HG03521 (cell line): ENCODE results near the gene SLC19A1.

Source experiments
- ATAC-seq: cut with Tn5 transposase; IDR thresholded peaks from one replicate; pipeline ENCODE4 v1.9.1; 2021; ENCODE audit warnings: mild to moderate bottlenecking, moderate library complexity; ENCODE audit not compliant: unreplicated experiment

The SLC19A1 gene

DNA sequence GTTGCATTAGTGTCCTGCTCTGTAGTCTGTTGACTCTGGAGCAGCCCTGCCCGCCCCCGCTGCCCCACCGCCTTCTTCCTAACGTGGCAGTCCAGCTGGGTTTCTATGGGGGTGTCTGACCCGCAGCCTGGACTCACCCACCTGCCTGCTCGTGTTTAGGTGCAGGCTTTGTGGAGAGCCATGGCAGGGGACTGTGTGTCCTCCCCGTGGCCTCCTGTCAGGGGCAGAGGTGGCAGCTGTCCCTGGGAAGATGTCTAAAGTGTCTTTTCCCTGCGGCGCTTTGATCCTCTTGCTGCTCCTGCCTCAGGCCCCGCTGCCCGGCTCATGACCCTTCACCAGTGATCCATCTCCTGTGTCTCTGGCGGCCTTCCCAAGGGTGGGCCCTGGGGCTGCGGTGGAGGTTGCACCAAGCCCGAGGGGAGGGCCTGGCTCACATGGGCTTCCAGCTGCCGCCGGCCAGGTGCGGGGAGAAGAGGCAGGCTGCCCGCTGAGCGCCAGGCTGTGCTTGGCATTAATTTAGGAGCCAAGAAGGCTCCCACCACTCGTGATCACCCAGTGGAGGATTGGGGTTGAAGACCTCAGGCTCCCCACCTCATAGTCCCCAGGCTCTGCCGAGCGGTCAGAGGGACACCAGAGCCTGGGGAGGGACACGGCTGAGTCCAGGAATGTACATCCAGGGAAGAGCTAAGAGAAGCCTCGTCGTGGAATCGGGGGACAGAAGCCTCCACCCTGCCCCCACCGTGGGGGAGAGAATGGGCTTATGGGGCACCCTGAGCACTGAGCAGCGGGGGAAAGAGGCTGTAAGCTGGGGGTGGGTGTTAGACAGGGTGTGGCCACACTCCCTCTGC lies 93.2 kb downstream of the SLC19A1 start:
- no peak for ATAC-seq

DNA sequence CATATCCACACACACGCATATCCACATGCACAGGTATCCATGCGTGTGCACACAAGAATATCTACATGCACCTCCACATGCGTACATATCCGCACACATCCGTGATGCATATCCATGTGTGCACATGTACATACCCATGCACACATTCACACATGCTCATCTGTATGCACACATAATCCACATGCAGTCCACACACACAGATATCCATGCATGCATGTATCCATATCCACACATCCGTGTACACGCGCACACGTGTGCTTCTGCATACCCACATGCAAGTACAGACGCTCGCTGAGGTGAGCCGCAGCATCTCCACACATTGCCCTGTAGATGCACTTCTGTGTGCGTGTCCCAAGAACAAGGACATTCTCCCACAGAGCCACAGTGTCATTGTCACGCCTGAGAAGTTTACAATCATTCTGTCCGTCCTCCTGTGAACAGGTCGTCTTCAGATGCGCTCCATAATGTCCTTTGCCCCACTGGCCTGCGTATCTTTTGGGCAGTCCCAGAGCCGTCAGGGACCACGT lies 93.9 kb downstream of the SLC19A1 start:
- ATAC-seq, result no peak
